NCI-H1930 (cell line): ENCODE results near the gene C12orf57.

Source experiments
- DNase-seq, 2 experiments: peaks; one replicate each; lab custom pipeline; 2025; lab: John Stamatoyannopoulos, UW

The C12orf57 gene

DNA sequence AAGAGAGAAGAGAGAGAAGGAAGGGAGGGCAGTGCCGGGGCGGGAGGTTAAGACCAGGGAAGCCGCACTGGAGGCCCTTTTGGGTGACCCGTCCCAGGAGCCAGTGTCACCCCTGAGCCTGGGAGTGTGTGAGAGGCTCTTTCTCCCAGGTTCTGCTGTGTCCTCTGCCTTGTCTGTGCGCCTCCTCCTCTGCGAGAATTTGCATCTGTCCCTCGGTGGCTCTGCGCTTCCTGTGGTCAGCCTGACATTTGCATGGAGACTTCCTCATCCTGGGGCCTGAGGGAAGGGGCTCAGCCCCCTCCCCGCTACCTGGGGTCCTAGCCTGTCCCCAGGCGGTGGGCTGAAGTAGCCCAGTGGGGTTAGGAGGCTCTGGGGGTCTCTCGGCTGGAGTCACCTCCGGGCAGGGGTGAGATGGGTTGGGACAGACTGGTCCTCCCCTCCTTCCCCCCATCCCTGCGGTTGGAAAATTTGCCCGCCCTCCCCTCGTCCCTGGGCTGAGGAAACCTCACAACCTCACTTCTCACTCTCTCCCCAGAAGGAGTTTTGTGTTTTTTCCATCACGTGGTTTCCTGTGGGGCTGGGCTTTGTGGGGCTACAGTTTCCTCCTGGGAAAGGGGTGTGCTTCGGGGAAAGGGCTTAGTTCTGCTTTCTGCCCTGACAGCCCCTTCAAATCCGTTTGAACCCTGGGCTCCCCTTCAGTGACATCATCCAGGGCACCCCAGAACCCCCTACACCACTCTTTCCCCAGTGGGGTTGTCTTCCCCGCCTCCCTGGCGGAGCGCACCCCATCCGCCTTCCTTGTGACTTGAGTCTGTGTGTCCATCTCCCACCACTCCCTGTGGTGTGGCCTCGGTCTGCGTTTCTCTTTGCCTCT is 9.9 kb downstream of the C12orf57 start:
- no peak for DNase-seq

DNA sequence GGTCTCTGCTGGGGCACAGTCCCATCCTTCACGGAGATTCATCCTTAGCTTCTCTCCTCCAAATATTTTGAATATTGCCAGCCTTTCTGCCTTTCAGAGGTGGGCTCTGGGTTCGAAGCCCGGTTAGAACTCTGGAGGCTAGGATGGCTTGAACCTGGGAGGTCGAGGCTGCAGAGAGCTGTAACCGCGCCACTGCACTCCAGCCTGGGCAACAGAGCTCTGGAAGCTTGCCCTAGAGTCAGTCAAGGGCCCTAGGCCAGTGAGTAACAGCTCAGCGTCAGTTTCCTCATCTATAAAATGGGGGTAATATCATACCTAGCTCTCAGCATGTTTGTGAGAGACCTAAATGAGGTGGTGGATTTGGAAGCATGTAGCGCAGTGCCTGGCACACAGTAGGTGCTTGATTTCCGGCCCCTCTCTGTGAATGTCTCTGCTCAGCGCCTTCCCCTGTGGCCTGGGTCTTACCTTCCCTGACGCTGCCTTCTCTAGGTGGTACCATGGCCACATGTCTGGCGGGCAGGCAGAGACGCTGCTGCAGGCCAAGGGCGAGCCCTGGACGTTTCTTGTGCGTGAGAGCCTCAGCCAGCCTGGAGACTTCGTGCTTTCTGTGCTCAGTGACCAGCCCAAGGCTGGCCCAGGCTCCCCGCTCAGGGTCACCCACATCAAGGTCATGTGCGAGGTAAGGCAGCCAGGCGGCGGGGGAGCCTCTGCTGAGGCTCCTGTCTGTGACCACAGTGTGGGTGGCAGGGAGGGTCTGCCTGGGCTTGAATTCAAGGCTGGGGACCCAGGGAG is 10.7 kb downstream of the C12orf57 start:
- no peak for DNase-seq

DNA sequence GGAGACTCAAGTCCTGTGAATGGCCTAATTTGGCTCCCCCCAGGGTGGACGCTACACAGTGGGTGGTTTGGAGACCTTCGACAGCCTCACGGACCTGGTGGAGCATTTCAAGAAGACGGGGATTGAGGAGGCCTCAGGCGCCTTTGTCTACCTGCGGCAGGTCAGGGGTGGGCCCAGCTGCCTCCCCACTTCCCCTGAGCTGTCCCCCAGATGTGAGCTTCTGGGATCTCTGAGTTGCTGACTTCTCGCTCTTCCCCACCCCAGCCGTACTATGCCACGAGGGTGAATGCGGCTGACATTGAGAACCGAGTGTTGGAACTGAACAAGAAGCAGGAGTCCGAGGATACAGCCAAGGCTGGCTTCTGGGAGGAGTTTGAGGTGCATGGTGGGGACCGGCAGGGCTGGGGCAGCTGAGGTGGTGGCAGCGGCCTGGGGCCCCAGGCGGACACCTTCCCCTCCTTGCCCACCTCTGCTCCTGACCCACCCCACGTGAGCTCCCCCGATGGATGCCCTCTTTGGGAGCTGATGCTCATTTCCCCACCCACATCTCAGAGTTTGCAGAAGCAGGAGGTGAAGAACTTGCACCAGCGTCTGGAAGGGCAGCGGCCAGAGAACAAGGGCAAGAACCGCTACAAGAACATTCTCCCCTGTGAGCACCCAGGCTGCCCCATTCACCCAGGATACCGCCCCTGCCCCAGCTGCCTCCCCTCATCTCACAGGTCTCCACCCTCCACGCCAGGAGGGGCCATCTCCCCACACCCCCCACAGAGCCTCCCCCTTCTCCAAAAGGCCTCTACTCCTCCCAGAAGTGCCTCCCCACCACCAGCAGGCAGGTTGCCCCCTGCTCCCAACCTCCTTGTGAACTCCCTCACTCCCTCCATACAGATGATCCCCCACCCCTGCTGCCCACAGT is 11.5 kb downstream of the C12orf57 start:
- DNase-seq: no peak

DNA sequence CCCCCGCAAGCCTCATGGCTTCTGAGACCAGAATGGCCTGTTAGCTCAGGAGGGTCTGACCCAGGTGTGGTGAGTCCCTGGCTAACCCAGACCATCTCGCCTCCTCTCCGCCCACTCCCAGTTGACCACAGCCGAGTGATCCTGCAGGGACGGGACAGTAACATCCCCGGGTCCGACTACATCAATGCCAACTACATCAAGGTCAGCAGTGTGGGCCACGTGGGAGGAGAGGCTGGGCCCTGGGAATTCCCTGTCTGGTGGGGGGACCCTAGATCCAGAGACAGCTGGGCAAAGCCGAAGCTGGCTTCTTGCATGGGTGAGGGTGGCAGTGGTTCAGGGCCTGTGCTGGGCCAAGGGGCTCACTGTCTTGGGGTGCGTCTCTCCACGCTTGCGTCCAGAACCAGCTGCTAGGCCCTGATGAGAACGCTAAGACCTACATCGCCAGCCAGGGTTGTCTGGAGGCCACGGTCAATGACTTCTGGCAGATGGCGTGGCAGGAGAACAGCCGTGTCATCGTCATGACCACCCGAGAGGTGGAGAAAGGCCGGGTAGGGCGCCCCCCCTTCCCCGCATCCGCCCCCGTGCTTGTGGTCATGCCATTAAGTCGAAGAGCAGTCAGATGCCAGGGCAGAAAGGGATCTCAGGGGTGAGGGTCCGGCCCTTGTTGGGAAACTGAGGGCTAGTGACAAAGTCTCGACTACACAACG is 12.4 kb downstream of the C12orf57 start:
- no peak for DNase-seq

DNA sequence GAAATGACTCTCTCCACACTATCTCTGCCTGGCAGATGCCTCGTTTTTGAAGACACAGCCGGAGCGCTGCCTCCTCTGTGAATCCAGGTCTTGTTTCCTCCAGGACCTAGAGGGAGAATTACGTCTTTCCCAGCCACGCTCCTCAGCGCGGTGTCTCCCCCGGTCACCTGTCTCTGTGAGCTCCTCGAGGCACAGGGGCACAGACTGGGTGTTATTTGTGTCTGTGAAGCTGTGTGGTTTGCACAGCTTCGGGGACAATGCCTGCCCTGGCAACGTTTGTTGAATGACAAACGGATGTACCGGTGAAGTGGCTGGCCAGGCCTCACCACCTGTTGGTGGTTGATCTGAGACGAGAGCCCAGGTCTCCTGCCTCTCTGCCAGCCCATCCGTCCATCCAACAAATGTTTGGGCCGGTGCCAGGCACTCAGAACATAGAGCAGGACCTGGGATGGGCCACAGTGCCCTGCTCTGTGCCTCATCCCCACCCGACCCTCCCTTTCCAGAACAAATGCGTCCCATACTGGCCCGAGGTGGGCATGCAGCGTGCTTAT is 13.4 kb downstream of the C12orf57 start:
- DNase-seq: no peak

DNA sequence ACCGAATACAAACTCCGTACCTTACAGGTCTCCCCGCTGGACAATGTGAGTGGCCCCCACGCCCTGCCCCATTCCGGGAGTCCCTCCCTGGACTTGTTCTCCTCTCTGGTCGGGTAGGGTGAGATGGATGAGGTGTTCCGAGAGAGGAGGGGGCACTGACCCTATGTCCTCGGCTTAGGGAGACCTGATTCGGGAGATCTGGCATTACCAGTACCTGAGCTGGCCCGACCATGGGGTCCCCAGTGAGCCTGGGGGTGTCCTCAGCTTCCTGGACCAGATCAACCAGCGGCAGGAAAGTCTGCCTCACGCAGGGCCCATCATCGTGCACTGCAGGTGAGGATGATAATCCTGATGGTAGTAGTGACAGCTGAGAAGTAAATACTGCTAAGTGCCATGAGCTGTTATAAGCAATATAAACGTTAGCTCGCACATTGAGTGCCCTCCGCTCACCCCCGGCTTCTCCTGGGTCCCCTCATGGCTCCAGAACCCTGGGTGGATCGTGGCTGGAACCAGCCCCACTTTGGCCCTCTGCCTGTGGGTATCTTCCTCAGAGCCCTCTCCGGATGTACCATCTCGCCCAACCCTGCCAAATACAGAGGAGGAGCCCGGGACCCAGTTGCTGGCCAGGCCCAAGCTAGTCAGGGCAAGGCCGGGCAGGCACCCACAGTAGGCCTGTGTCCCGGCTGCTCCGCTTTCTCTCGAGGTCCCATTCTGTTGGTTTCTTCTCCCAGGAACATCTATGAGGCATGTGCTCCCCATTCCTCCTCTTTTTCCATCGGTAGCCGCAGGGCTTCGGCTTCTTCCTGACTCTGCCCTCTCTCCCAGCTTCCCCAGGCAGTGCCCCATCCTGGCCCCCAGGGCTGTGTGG is 14.2 kb downstream of the C12orf57 start:
- DNase-seq: no peak

DNA sequence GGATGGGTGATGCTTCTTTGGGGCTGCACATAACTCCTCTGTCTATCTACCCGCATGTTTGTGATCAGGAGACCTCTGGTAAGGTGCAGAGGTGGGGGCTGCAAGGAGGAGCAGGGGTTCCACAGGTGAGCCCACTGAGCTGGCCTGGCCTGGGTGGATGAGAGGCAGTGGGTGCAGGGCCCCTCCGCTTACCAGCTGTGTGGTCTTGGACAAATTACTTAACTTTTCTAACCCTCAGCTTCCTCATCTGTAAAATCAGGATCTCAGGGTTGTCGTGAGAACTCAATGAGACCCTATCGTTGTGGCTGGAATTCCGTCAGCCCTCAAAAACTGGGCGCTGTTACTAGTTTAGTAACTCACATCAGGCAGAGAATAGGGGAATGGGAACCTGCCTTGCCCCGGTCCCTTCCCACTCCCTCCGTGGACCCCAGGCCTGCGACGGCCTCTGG is 14.8 kb downstream of the C12orf57 start:
- no peak for DNase-seq

DNA sequence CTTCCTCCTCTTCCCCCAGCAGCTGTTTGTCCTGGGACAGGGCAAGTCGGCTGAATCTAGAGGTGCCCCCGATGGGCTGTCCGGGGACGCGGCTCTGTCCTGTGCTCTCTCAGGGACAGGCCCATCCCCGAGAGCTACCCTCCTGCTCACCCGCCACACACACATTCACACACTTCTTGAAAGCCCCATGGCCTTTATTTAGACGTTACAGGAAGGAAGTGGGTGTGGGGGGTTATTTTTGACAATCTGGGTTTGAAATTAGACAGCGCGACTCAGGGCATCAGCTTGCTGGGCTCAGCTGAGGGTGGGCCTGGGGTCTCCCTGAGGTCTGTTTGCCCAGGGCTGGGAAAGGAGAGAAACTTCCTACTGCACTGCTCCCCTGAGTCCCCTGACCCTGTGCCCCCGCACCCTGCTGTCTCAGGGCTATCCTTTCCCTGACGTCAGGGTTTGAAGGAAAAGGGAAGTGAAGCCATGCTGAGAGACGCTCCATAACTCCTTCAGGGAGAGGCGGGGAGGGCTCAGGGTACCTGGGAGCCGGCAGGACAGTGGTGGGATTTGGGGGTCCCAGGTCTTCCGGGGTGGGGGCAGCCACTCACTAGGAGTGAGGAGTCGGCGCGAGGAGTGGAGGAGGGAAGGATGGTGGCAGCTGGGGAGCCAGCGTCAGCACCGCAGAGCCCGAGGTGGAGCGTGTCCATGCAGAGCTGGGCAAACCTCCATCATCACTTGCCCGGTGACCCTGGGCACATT is 15.4 kb downstream of the C12orf57 start:
- DNase-seq: no peak

DNA sequence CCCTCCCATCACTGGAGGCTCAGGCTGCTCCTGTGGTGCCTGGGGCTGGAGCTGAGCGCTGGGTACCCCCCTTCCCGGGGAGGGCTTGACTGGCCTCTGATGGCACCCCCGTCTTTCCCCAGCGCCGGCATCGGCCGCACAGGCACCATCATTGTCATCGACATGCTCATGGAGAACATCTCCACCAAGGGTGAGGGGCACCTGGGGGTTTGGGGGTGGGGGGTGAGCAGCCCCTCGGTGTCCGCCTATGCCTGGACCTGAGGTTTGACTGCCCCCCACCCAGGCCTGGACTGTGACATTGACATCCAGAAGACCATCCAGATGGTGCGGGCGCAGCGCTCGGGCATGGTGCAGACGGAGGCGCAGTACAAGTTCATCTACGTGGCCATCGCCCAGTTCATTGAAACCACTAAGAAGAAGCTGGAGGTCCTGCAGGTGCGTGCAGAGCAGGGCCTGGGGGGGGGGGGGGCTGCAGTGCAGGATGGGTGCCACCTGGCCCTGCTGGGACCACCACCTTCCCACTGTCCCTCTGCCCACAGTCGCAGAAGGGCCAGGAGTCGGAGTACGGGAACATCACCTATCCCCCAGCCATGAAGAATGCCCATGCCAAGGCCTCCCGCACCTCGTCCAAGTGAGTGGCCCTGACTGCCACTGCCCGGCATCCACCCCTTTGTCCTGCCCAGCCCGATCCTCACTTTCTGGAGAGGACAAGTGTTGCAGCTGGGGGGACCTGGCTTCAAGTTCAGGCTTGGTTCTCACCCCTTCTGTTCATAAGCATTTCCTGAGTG is 16.2 kb downstream of the C12orf57 start:
- no peak for DNase-seq

DNA sequence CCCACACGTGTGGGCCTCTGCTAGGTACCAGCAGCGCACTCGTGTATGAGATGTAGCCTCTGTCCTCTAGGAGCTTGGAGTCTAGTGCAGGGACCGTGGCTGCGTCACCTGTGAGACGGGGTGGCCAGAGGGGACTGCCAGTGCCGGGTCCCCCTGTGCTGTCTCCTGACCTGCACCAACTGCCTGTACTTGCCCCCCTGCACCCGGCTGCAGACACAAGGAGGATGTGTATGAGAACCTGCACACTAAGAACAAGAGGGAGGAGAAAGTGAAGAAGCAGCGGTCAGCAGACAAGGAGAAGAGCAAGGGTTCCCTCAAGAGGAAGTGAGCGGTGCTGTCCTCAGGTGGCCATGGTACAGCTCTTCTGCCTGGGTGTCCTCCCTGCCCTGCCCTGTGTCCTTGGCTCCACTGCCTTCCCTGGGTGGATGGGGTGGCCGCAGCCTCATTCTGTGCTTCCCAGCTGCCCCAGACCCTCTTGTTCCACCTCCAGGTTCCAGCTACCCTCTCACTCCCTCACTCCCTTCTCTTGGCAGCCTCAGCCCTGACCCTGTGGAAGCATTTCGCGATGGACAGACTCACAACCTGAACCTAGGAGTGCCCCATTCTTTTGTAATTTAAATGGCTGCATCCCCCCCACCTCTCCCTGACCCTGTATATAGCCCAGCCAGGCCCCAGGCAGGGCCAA is 16.9 kb downstream of the C12orf57 start:
- peak in 1 of 2 experiments; percentile 17 for DNase-seq

DNA sequence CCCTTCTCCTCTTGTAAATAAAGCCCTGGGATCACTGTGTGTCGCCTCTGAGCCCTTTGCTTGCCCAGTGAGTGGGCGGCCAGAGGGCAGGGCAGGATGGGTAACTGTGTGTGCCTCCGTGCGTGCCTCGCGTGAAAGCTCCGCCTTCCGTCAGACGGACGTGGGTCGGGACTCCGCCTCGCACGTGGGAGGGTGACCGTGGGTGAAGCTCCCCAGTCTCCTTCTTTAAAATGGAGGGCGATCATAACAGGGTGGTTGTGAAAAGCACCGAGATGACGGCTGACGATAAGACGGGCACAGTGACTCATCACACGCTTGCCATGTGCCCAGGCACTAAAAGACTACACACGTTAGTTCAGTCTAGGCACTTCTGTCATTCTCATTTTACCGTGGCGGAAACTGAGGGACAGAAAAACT is 17.5 kb downstream of the C12orf57 start:
- no peak for DNase-seq

DNA sequence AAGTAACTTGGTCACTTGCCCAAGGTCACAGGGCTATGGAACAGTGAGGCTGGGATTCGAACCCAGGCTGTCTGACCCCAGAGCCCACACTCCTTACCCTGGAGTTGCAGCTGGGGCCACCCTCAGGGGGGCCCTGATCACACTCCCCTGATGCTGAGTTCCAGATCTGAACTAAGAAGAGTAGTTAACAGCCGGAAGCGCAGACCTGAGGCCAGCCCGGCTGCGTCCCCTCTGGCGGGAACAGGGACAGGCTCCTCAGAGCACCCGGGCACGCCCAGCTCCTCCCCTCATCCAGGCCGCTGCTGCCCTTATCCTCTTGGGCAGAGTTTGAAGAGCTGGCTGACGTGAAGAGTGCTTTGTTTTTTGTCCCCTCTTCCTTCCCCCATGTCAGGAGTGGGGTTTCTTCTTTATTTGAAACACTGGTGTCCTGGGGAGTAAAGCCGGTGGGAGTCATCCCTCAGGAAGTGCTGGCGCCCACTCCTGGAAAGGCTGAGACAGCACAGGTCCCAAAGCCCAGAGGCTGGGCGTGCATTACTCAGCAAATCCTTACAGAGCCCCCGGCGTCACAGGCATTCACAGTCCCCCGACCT is 18.0 kb downstream of the C12orf57 start:
- DNase-seq: peak; percentile 77 to 82

DNA sequence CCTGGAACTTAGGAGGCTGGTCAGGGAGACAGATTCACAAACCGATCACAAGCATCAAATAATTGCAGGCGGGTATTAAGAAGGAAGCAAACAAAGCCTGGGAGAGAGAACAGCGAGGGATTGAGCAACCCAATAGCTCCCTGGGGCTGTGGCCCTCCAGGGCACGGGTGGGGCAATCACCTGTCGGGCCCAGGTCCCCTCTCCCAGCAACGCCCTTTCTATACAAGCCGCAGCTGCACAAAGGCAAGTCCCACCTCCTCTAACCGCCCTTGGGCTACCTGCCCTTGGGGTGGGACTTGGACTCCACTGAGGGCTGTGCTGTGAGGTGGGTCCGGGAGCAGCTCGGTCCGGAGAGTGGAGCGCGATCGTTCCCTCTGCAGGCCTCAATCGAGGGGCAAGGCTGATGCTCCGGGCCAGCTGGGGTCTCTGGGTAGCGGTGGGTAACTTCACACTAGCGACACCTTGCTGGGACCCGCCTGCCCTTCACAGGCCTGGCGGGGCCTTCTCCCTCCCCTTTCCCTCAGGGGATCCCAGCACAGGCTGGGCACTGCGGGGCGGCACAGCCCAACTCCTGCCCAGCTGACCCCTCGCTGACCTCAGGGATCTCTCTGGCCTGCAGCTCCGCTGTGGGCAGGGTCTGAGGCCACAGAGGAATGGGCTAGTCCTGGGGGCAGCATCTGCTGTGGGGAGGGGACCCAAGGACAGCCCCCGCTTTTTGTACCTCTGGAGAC is 18.6 kb downstream of the C12orf57 start:
- DNase-seq: peak in 1 of 2 experiments; percentile 64

DNA sequence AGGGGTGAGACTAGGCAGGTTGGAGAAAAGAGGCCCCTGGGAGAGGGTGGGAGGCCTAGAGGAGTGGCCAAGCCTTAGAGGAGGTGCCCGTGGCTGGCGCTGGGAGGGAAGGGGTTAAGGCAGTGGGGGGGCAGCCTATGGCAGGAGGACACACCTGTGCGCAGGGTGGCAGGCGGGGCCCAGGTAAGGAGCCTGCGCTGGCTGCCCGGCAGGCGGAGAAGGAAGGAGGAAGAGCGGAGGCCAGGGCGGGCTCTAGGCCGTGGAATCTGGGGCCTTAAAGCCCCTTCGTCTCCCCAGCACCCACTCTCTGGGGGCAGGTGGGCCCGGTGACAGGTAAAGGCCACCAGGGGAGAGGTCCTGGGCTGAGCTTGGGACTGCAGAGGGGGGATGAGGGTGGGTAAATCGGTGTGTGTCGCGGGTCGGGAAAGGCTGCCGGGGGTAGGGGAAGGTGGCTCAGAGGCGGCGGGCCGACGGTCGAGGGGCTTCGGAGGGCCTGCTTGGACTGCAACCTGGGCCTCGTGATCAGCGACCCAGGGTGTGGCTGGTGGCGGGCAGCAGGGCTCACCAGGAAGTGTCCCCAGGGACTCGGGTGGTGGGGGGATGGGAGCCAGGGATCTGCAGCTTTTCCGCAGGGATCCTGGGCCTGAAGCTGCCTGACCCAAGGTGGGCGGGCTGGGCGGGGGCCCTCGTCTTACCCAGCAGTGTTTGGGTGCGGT is 19.4 kb downstream of the C12orf57 start:
- DNase-seq: peak; percentile 16 to 20

DNA sequence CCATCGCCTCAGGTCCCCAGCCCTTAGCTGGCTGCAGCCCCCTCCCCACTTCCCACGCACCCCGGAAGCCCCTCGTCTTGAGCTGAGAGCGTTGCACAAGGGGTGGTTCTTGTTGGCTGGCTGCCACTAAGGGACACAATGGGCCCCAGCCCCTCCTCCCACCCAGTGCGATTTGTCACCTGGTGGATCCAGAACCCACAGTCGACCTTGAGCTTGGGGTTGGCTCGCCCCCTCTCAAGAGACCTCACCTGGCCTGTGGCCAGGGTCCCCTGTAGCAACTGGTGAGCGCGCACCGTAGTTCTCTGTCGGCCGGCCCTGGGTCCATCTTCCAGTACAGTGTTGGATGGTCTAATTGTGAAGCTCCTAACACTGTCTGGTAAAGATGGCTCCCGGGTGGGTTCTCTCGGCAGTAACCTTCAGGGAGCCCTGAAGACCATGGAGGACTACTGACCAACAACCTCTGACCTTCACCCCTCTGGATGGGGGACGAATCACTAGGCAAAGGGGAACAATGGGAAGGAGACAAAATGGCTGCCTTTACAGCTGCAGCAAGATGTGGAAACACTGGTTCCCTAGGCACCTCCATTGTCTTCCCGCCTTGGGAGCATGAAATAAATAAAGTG is 20.1 kb downstream of the C12orf57 start:
- no peak for DNase-seq

DNA sequence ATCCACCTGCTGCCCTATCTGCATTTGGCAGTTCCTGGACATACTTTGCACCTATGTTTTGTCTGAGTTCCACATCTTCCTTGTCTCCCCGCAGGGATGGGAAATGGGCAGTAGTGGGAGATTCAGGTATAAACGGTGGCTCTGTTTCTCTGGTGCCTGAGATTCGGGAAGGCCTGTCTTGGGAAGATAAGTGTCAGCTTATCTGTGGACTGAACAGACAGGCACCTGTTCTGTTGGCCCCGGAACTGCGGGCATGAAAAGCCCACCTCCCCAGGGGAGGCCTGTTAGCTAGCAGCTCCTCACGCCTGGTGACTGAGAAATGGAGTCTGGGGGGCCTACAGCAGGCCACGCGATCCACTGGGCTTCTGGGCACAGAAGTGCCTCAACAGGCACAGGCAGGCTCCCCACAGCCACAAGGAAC is 20.8 kb downstream of the C12orf57 start:
- no peak for DNase-seq
